ENCODE data around the gene ANXA4. TPM values are rescaled to one million over a fixed set of nuclear protein-coding genes. Genes with fewer than 3 reads are reported as not detected.

The ANXA4 gene
- total and polyA plus RNA-seq, 2 experiments from 2014 or later = 6.7 to 11.5 TPM

DNA sequence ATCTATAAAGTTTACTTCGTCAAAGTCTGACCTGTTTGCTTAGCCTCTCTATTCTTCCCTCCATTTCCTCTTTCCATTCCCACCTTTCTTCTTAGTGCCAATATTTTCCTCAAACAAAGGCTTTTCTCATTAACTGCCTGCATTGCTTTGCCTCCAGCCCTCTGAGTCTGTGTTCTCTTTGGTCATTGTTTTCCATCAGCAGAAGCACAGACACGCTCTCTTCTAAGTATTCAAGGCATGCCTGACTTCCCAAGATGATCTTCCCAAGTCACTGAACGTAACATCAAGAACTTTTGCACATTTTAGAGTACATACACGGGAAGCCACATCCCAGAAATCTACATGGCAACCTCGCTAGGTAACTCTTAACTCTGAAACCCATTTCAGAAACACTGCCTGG is 32.6 kb upstream of the ANXA4 start:
- H4K20me1 ChIP-seq (replicated peaks; ENCODE audit: insufficient read depth) = no peaks in the 10 kb centered on the region
- peaks cover 3% of the 10 kb centered on the region; the same call in 1 of the 3 replicates for H3K36me3 Mint-ChIP-seq (ENCODE audit: low read depth)
- H3K27me3 Mint-ChIP-seq (ENCODE audit: insufficient read depth, low read depth, poor library complexity) = peaks cover 4% of the 10 kb centered on the region
- H3F3A ChIP-seq (replicated peaks; ENCODE audit: low read depth) = no peaks in the 10 kb centered on the region; the same call in 1 of the 2 replicates
- ATAC-seq = no peak
- no peak overlapping the region for H3K4me3 ChIP-seq
- no peaks in the 10 kb centered on the region for H3K36me3 ChIP-seq (ENCODE audit: insufficient read depth)
- no peak overlapping the region for H3K4me3 Mint-ChIP-seq
- no peak for DNase-seq (ENCODE audit: low spot score)
- no peaks in the 10 kb centered on the region for H3K79me2 ChIP-seq (replicated peaks; ENCODE audit: insufficient read depth)
- peaks cover 17% of the 10 kb centered on the region for H3K4me1 ChIP-seq (ENCODE audit: insufficient read depth)
- no peak overlapping the region for H3K27ac ChIP-seq (ENCODE audit: low read depth)
- H2AFZ ChIP-seq = peak overlapping the region; percentile 92
- peaks cover 21% of the 10 kb centered on the region for H3K4me1 Mint-ChIP-seq
- H3K9me2 ChIP-seq (ENCODE audit: insufficient read depth) = peaks cover 11% of the 10 kb centered on the region; the same call in 1 of the 2 replicates
- H3K27ac Mint-ChIP-seq = no peak overlapping the region; the same call in 1 of the 2 replicates
- peak overlapping the region; percentile 41; the same call in 1 of the 2 replicates for H3K4me2 ChIP-seq
- peaks cover 2% of the 10 kb centered on the region; the same call in 2 of the 3 replicates for H3K9me3 Mint-ChIP-seq
- TF ChIP-seq, protein P1, sequence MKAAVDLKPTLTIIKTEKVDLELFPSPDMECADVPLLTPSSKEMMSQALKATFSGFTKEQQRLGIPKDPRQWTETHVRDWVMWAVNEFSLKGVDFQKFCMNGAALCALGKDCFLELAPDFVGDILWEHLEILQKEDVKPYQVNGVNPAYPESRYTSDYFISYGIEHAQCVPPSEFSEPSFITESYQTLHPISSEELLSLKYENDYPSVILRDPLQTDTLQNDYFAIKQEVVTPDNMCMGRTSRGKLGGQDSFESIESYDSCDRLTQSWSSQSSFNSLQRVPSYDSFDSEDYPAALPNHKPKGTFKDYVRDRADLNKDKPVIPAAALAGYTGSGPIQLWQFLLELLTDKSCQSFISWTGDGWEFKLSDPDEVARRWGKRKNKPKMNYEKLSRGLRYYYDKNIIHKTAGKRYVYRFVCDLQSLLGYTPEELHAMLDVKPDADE (IDR thresholded peaks at IDR 0.05) = no peak
- no peak for TF ChIP-seq EZH2phosphoT487 (IDR thresholded peaks at IDR 0.05; ENCODE audit: unreplicated experiment)
- no peak for TF ChIP-seq JUNB (IDR thresholded peaks at IDR 0.05; ENCODE audit: unreplicated experiment)
- TF ChIP-seq ZNF331 (CRISPR knock-in tag; IDR thresholded peaks at IDR 0.05; ENCODE audit: low read depth) = no peak
- no peak for TF ChIP-seq EZH2 (IDR thresholded peaks at IDR 0.05; ENCODE audit: low read depth, unreplicated experiment)
- TF ChIP-seq, protein P2, sequence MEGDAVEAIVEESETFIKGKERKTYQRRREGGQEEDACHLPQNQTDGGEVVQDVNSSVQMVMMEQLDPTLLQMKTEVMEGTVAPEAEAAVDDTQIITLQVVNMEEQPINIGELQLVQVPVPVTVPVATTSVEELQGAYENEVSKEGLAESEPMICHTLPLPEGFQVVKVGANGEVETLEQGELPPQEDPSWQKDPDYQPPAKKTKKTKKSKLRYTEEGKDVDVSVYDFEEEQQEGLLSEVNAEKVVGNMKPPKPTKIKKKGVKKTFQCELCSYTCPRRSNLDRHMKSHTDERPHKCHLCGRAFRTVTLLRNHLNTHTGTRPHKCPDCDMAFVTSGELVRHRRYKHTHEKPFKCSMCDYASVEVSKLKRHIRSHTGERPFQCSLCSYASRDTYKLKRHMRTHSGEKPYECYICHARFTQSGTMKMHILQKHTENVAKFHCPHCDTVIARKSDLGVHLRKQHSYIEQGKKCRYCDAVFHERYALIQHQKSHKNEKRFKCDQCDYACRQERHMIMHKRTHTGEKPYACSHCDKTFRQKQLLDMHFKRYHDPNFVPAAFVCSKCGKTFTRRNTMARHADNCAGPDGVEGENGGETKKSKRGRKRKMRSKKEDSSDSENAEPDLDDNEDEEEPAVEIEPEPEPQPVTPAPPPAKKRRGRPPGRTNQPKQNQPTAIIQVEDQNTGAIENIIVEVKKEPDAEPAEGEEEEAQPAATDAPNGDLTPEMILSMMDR (conservative IDR thresholded peaks at IDR 0.05; ENCODE audit: low read depth in 2 of 2) = no peak
- no peak for TF ChIP-seq POLR2AphosphoS5 (IDR thresholded peaks at IDR 0.05; ENCODE audit: low read depth)
- TF ChIP-seq, protein P3, sequence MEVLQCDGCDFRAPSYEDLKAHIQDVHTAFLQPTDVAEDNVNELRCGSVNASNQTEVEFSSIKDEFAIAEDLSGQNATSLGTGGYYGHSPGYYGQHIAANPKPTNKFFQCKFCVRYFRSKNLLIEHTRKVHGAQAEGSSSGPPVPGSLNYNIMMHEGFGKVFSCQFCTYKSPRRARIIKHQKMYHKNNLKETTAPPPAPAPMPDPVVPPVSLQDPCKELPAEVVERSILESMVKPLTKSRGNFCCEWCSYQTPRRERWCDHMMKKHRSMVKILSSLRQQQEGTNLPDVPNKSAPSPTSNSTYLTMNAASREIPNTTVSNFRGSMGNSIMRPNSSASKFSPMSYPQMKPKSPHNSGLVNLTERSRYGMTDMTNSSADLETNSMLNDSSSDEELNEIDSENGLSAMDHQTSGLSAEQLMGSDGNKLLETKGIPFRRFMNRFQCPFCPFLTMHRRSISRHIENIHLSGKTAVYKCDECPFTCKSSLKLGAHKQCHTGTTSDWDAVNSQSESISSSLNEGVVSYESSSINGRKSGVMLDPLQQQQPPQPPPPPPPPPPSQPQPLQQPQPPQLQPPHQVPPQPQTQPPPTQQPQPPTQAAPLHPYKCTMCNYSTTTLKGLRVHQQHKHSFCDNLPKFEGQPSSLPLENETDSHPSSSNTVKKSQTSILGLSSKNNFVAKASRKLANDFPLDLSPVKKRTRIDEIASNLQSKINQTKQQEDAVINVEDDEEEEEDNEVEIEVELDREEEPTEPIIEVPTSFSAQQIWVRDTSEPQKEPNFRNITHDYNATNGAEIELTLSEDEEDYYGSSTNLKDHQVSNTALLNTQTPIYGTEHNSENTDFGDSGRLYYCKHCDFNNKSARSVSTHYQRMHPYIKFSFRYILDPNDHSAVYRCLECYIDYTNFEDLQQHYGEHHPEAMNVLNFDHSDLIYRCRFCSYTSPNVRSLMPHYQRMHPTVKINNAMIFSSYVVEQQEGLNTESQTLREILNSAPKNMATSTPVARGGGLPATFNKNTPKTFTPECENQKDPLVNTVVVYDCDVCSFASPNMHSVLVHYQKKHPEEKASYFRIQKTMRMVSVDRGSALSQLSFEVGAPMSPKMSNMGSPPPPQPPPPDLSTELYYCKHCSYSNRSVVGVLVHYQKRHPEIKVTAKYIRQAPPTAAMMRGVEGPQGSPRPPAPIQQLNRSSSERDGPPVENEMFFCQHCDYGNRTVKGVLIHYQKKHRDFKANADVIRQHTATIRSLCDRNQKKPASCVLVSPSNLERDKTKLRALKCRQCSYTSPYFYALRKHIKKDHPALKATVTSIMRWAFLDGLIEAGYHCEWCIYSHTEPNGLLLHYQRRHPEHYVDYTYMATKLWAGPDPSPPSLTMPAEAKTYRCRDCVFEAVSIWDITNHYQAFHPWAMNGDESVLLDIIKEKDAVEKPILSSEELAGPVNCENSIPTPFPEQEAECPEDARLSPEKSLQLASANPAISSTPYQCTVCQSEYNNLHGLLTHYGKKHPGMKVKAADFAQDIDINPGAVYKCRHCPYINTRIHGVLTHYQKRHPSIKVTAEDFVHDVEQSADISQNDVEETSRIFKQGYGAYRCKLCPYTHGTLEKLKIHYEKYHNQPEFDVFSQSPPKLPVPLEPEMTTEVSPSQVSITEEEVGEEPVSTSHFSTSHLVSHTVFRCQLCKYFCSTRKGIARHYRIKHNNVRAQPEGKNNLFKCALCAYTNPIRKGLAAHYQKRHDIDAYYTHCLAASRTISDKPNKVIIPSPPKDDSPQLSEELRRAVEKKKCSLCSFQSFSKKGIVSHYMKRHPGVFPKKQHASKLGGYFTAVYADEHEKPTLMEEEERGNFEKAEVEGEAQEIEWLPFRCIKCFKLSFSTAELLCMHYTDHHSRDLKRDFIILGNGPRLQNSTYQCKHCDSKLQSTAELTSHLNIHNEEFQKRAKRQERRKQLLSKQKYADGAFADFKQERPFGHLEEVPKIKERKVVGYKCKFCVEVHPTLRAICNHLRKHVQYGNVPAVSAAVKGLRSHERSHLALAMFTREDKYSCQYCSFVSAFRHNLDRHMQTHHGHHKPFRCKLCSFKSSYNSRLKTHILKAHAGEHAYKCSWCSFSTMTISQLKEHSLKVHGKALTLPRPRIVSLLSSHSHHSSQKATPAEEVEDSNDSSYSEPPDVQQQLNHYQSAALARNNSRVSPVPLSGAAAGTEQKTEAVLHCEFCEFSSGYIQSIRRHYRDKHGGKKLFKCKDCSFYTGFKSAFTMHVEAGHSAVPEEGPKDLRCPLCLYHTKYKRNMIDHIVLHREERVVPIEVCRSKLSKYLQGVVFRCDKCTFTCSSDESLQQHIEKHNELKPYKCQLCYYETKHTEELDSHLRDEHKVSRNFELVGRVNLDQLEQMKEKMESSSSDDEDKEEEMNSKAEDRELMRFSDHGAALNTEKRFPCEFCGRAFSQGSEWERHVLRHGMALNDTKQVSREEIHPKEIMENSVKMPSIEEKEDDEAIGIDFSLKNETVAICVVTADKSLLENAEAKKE (CRISPR knock-in tag; IDR thresholded peaks at IDR 0.05) = no peak
- TF ChIP-seq, protein P4, sequence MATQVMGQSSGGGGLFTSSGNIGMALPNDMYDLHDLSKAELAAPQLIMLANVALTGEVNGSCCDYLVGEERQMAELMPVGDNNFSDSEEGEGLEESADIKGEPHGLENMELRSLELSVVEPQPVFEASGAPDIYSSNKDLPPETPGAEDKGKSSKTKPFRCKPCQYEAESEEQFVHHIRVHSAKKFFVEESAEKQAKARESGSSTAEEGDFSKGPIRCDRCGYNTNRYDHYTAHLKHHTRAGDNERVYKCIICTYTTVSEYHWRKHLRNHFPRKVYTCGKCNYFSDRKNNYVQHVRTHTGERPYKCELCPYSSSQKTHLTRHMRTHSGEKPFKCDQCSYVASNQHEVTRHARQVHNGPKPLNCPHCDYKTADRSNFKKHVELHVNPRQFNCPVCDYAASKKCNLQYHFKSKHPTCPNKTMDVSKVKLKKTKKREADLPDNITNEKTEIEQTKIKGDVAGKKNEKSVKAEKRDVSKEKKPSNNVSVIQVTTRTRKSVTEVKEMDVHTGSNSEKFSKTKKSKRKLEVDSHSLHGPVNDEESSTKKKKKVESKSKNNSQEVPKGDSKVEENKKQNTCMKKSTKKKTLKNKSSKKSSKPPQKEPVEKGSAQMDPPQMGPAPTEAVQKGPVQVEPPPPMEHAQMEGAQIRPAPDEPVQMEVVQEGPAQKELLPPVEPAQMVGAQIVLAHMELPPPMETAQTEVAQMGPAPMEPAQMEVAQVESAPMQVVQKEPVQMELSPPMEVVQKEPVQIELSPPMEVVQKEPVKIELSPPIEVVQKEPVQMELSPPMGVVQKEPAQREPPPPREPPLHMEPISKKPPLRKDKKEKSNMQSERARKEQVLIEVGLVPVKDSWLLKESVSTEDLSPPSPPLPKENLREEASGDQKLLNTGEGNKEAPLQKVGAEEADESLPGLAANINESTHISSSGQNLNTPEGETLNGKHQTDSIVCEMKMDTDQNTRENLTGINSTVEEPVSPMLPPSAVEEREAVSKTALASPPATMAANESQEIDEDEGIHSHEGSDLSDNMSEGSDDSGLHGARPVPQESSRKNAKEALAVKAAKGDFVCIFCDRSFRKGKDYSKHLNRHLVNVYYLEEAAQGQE (IDR thresholded peaks at IDR 0.05; ENCODE audit: unreplicated experiment) = no peak
- no peak for TF ChIP-seq CREB1 (CRISPR knock-in tag; IDR thresholded peaks at IDR 0.05; ENCODE audit: low read depth)
- TF ChIP-seq NANOG (IDR thresholded peaks at IDR 0.05; ENCODE audit: borderline replicate concordance) = no peak
- no peak for TF ChIP-seq STAT1 (IDR thresholded peaks at IDR 0.05; ENCODE audit: unreplicated experiment)
- no peak for TF ChIP-seq ZNF114 (CRISPR knock-in tag; IDR thresholded peaks at IDR 0.05)
- H3K27me3 ChIP-seq (ENCODE audit: insufficient read depth) = no peaks in the 10 kb centered on the region
